ENCODE data around the gene GGT6.

The GGT6 gene

DNA sequence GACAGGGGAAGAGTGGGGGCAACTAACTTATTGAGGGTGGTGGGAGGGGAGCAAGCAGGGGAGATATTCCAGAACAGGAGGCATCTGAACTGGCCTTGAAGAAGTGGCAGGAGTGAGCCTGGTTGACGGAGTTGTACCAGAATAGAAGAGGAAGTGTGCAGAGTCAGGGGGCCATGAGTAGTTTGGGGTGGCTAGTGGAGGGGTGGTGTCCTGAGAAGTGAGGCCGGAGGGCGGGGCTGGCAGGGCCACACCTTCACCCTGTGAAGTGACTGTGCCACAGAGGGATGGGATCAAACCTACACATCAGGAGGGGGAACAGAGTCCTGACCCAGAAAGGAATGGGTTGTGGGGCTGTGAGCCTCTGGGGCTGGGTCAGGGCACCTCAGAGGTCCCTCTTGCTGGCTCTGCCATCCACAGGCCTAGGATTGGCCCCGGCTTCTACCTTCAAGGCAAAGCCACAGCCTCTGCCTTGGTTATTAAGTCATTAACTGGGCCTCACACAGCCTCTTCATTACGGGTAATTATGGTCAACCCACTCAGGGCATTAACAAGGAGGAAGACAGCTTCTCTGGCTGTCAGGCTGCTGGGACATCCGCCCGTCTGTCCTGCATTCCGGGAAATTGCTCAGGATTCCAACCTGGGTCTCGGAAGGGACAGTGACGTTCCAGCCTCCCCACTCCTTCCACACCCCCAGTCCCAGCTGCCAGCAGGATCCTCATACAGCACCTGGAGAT lies 49.0 kb downstream of the GGT6 start:
- DNase-seq (ENCODE audit: low read depth, low spot score): no peak
- H3K27ac ChIP-seq: no peak overlapping the region

- no peak for DNase-seq (ENCODE audit: low read depth, low spot score)
- no peak overlapping the region for H3K27ac ChIP-seq
Measured at GRCh38 chr17:4510618-4510941, 49.8 kb downstream of the GGT6 start.

GRCh38 chr17:4509923-4510617 lies 50.3 kb downstream of the GGT6 start:
- H3K27ac ChIP-seq: no peak overlapping the region
- no peak for DNase-seq (ENCODE audit: low read depth, low spot score)

DNA sequence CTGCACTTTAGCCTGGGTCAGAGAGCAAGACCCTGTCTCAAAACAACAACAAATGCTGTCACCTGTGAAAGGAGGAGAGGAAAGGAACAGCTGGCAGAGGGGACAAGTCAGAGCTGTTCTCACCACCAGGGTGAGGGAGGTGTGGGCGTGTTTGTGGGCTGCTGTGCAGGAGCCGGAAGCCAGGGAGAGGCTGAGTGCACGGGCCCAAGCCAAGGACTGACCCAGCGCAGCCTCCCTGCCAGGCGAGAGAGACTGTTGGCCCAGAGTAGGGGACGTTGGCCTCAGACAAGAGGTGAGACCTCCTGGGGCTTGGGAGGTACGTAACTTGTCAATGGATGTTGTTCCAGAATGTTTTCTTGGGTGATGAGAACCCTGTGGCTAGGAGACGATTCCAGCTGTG lies 51.0 kb downstream of the GGT6 start:
- DNase-seq (ENCODE audit: low read depth, low spot score): no peak
- H3K27ac ChIP-seq: no peak overlapping the region

GRCh38 chr17:4508207-4508606 lies 52.2 kb downstream of the GGT6 start:
- DNase-seq (ENCODE audit: low read depth, low spot score): no peak

DNA sequence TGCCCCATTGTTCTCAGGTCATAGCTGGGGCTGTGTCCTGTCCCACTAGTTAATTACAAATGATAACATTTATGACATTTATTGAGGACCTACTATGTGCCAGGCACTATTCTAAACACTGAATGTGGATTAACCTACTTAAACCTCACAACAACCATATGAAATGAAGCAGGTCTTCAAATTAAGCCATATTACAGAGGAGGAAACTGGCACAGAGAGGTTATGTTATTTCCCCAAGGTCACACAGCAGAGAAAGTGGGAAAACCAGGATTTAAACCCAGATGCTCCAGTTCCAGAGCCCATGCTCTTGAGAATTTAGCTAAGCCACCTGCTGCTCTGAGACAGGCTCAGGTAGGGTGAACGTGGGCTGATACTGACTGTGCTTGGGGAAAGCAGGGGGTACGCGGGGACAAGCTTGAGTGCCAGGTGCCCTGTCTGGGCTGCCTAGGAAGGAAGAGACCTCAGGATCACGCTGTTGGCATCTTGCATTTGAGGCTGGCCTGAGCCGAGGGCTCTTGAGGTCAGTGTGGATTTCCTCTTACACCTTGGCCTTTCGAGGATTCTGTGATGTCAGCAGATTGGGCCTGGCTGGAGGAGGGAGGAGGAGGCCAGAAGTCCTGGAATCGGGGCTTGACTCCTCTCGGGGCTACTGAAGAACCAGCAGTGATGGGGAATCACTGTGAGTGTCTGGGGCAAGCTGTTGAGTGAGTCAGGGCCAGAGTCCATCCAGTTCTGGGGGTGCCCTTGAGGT lies 52.8 kb downstream of the GGT6 start:
- no peak for DNase-seq (ENCODE audit: low read depth, low spot score)
- H3K27ac ChIP-seq: no peak overlapping the region

More at GRCh38 chr17:4508207-4508606, 52.2 kb downstream of the GGT6 start:
- H3K27ac ChIP-seq: no peak overlapping the region

Measured in epithelial cell of prostate (primary cell).